Measurements from ENCODE around the gene TGFB1I1.
"Not testable (repeated sequence)": the region's sequence is repeated elsewhere in the genome, so short reads cannot be mapped to it uniquely, and the experiment has no call there.

TGFB1I1 gene

DNA sequence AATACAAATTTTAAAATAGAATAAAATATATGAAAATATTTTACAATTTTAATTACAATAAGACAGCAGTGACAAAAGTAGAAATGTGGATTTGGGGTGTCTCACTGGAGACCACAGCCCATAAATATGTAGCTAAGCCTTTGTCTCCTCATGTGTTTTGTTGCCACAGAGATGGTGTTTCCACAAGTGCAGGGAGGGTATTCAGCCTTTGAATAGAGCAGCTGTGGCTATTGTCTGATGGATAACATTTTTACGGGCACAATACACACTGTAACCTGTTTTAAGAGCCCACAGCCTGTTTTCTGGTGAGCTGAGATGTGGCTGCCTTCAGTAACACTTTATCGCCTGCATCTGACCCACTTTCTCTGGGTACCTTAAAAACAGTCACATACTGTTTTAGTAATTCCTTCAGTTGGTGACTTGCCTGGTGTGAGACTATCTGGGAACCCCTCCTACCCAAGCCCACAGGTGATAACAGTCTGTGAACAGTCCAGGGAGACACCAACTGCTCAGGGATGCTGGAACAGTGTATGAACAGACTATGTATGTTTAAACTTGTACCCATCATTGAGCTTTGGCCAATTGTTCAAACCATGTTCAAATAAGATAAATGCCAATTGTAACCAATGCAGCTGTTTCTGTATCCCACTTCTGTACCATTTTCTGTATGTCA is 47.9 kb downstream of the TGFB1I1 start:
- H3K4me2 ChIP-seq (ENCODE audit: low read length), result no peak overlapping the region

DNA sequence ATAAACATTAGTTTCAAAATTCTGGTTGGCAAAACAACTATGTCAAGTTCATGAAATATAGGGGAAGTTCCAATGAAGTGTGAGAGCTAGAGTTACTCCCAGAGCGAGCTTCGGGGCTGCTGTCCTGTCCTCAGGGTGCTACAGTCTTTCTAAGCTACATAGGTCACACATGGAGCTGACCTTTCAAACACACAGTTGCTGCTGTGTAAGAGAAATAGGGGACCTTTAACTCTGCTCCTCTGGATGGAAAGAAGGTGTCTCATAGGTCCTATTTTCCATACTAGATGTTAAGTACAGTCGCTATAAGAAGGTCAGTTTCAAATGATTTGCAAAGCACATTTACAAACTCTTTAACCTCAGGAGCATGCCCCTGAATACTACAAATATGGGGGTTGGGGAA is 49.4 kb downstream of the TGFB1I1 start:
- no peaks in the 10 kb centered on the region for H3K79me2 ChIP-seq (ENCODE audit: low read length)
- H2AFZ ChIP-seq (ENCODE audit: low read depth, low read length), result no peak overlapping the region
- H3K9ac ChIP-seq (ENCODE audit: low read length), result no peak overlapping the region
- no peaks in the 10 kb centered on the region for H3K4me1 ChIP-seq (ENCODE audit: low read length)
- H3K27me3 ChIP-seq (ENCODE audit: low read depth, low read length), result no peaks in the 10 kb centered on the region
- H3K27ac ChIP-seq (ENCODE audit: low read length), result no peak overlapping the region
- no peak overlapping the region for H3K4me3 ChIP-seq (ENCODE audit: low read length)
- H3K36me3 ChIP-seq (replicated peaks; ENCODE audit: low read depth, low read length), result no peaks in the 10 kb centered on the region
- no peak overlapping the region for H3K4me2 ChIP-seq (ENCODE audit: low read length)
- no peak for TF ChIP-seq EZH2phosphoT487 (IDR thresholded peaks at IDR 0.05; ENCODE audit: low read depth)
- TF ChIP-seq, protein P1, sequence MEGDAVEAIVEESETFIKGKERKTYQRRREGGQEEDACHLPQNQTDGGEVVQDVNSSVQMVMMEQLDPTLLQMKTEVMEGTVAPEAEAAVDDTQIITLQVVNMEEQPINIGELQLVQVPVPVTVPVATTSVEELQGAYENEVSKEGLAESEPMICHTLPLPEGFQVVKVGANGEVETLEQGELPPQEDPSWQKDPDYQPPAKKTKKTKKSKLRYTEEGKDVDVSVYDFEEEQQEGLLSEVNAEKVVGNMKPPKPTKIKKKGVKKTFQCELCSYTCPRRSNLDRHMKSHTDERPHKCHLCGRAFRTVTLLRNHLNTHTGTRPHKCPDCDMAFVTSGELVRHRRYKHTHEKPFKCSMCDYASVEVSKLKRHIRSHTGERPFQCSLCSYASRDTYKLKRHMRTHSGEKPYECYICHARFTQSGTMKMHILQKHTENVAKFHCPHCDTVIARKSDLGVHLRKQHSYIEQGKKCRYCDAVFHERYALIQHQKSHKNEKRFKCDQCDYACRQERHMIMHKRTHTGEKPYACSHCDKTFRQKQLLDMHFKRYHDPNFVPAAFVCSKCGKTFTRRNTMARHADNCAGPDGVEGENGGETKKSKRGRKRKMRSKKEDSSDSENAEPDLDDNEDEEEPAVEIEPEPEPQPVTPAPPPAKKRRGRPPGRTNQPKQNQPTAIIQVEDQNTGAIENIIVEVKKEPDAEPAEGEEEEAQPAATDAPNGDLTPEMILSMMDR (IDR thresholded peaks at IDR 0.05; ENCODE audit: low read depth, low read length), result no peak
- no peaks in the 10 kb centered on the region for H4K20me1 ChIP-seq (ENCODE audit: insufficient read depth, low read length)
- H3K9me3 ChIP-seq (ENCODE audit: insufficient read depth, low read length), result no peaks in the 10 kb centered on the region

More for the DNA sequence above, 47.9 kb downstream of the TGFB1I1 start:
- Histone ChIP-seq H3K9me3 (ENCODE audit: insufficient read depth, low read length) (no peaks in the 10 kb centered on the region), H4K20me1 (ENCODE audit: insufficient read depth, low read length) (no peaks in the 10 kb centered on the region), H3K4me1 (ENCODE audit: low read length) (no peaks in the 10 kb centered on the region), H3K27ac (ENCODE audit: low read length) (no peak overlapping the region), H3K79me2 (ENCODE audit: low read length) (no peaks in the 10 kb centered on the region), H2AFZ (ENCODE audit: low read depth, low read length) (no peak overlapping the region), H3K4me3 (ENCODE audit: low read length) (no peak overlapping the region), H3K36me3 (replicated peaks; ENCODE audit: low read depth, low read length) (no peaks in the 10 kb centered on the region), H3K27me3 (ENCODE audit: low read depth, low read length) (no peaks in the 10 kb centered on the region), H3K9ac (ENCODE audit: low read length) (no peak overlapping the region)
- no peak for TF ChIP-seq EZH2phosphoT487 (IDR thresholded peaks at IDR 0.05; ENCODE audit: low read depth)
- TF ChIP-seq, protein P1 (IDR thresholded peaks at IDR 0.05; ENCODE audit: low read depth, low read length), result no peak

DNA sequence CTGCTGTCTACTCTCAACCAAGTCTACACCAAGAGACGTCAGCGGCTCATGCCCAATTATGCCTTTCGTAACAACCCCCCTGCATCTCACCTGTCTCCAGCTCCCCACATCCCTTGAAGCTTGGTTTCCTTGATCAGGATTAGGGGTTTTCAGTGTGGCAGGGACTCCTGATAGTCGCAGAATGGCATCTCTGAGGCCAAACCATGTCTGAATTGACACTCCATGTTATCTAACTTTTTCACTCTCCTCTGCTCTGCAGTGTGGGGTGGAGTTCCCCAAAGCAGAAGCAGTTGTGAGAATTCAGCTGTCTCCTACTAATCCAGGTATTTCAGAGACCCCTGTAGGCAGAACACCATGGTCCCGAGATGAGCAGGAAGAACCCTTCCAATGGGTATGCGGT is 50.1 kb downstream of the TGFB1I1 start:
- H3K4me1 ChIP-seq (ENCODE audit: low read length), result no peaks in the 10 kb centered on the region
- no peaks in the 10 kb centered on the region for H3K36me3 ChIP-seq (replicated peaks; ENCODE audit: low read depth, low read length)
- no peak overlapping the region for H3K9ac ChIP-seq (ENCODE audit: low read length)
- no peaks in the 10 kb centered on the region for H3K9me3 ChIP-seq (ENCODE audit: insufficient read depth, low read length)
- no peak overlapping the region for H2AFZ ChIP-seq (ENCODE audit: low read depth, low read length)
- H3K4me2 ChIP-seq (ENCODE audit: low read length), result no peak overlapping the region
- TF ChIP-seq EZH2phosphoT487 (IDR thresholded peaks at IDR 0.05; ENCODE audit: low read depth), result no peak
- TF ChIP-seq, protein P1 (IDR thresholded peaks at IDR 0.05; ENCODE audit: low read depth, low read length), result no peak
- H4K20me1 ChIP-seq (ENCODE audit: insufficient read depth, low read length), result no peaks in the 10 kb centered on the region
- H3K79me2 ChIP-seq (ENCODE audit: low read length), result no peaks in the 10 kb centered on the region
- H3K27me3 ChIP-seq (ENCODE audit: low read depth, low read length), result no peaks in the 10 kb centered on the region
- no peak overlapping the region for H3K4me3 ChIP-seq (ENCODE audit: low read length)
- no peak overlapping the region for H3K27ac ChIP-seq (ENCODE audit: low read length)

DNA sequence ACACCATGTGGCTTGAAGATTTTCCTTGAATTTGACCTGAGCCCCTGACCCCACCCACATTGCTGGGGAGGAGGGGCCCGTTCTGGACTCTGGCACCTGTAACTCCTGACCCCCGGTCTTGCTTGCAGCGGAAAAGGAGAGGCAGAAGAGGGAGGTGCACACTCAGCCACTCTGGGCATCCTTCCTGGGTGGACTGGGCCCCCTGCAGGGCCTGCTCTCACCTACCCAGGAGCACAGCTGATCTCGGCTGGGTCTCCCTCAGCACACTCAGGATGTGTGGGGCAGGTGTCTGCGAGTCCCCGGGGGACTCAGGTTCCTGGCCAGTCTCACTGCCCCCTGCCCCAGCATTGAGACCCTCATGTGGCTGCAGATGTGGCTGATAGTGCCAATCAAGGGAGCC is 51.8 kb downstream of the TGFB1I1 start:
- not testable (repeated sequence) for H3K27ac ChIP-seq (ENCODE audit: low read length); H4K20me1 ChIP-seq (ENCODE audit: insufficient read depth, low read length); H3K79me2 ChIP-seq (ENCODE audit: low read length); H3K4me3 ChIP-seq (ENCODE audit: low read length); H3K4me2 ChIP-seq (ENCODE audit: low read length); H3K36me3 ChIP-seq (replicated peaks; ENCODE audit: low read depth, low read length); H3K27me3 ChIP-seq (ENCODE audit: low read depth, low read length); H3K4me1 ChIP-seq (ENCODE audit: low read length); H3K9ac ChIP-seq (ENCODE audit: low read length); H3K9me3 ChIP-seq (ENCODE audit: insufficient read depth, low read length); H2AFZ ChIP-seq (ENCODE audit: low read depth, low read length)
